ENCODE results near the gene UHMK1.

The UHMK1 gene

GRCh38 chr1:162566870-162567269 is 69.3 kb downstream of the UHMK1 start:
- no peak for TF ChIP-seq ZFX (IDR thresholded peaks at IDR 0.05)
- TF ChIP-seq, protein P1, sequence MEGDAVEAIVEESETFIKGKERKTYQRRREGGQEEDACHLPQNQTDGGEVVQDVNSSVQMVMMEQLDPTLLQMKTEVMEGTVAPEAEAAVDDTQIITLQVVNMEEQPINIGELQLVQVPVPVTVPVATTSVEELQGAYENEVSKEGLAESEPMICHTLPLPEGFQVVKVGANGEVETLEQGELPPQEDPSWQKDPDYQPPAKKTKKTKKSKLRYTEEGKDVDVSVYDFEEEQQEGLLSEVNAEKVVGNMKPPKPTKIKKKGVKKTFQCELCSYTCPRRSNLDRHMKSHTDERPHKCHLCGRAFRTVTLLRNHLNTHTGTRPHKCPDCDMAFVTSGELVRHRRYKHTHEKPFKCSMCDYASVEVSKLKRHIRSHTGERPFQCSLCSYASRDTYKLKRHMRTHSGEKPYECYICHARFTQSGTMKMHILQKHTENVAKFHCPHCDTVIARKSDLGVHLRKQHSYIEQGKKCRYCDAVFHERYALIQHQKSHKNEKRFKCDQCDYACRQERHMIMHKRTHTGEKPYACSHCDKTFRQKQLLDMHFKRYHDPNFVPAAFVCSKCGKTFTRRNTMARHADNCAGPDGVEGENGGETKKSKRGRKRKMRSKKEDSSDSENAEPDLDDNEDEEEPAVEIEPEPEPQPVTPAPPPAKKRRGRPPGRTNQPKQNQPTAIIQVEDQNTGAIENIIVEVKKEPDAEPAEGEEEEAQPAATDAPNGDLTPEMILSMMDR (conservative IDR thresholded peaks at IDR 0.05): no peak; the same call in 1 of the 2 replicates
- peak overlapping the region; percentile 83 for H3K27ac ChIP-seq

- no peak overlapping the region for H3K27ac ChIP-seq
- TF ChIP-seq, protein P1 (conservative IDR thresholded peaks at IDR 0.05): no peak
Measured at GRCh38 chr1:162568802-162569201, 71.2 kb downstream of the UHMK1 start.

- H3K27ac ChIP-seq: peak overlapping the region; percentile 90
- no peak for TF ChIP-seq ZFX (IDR thresholded peaks at IDR 0.05)
- TF ChIP-seq, protein P1 (conservative IDR thresholded peaks at IDR 0.05): no peak
Measured at GRCh38 chr1:162570718-162571117, 73.1 kb downstream of the UHMK1 start.

DNA sequence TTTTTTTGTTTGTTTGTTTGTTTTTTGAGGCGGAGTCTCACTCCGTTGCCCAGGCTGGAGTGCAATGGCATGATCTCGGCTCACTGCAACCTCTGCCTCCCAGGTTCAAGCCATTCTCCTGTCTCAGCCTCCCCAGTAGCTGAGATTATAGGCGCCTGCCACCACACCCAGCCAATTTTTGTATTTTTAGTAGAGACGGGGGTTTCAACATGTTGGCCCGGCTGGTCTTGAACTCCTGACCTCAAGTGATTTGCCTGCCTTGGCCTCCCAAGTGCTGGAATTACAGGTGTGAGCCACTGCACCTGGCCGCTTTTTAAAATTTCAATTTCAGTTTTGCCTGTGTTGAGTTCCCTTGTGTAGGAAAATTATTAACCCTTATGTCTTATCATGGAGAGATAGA is 73.5 kb downstream of the UHMK1 start:
- peak overlapping the region; percentile 90 for H3K27ac ChIP-seq

- no peak overlapping the region for H3K27ac ChIP-seq
- TF ChIP-seq ZFX (IDR thresholded peaks at IDR 0.05): no peak
- TF ChIP-seq, protein P1 (conservative IDR thresholded peaks at IDR 0.05): no peak
Measured at GRCh38 chr1:162571696-162572095, 74.1 kb downstream of the UHMK1 start.

DNA sequence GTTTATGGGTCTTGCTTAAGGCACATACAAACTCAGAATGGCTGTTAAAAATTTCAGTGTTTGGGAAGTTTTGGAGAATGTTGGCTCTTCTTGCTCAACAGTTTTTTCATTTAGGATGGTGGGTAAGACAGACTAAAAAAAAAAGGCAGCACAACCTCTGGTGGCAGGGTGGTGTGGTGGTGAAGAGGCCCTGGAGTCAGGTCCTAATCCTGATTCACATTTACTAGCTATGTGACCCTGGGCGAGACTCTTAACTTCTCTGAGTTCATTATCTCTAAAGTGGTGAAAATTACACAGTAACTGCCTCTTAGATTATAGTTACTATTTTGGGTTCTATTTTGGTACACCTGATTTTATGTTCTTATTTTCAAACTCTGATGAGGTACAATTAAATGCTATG is 75.5 kb downstream of the UHMK1 start:
- no peak for TF ChIP-seq ZFX (IDR thresholded peaks at IDR 0.05)
- TF ChIP-seq, protein P1 (conservative IDR thresholded peaks at IDR 0.05): no peak
- peak overlapping the region; percentile 39; the same call in 1 of the 2 replicates for H3K27ac ChIP-seq

DNA sequence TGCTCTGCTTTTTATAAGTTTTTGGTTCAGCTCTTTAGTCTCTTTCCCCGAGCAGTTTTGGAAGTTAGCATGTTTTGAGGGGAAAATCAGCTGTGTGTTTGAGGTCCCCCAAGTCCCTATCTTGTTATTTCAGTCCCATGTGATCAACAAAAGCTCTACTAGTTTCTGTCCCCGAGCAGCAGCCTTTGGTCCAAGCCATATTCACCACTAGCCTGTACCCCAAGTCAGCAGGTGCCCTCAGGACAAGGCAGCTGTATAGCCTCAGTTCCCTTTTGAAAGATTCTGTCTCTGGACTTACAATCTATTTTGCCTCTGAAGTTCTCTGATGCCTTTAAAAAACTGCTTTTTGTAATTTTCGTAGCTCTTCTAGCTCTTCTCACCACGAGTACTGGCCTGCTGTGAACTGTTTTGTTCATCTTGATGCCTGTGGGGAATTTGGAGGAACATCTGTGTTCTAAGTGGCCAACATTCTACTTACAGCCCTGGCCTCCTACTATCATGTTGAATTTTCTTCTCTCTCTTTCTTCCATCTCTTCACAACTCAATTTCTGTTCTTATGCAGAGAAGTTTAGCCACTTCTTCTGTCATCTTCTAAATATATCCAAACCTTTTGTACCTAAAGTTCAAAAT is 80.6 kb downstream of the UHMK1 start:
- H3K27ac ChIP-seq: peak overlapping the region; percentile 83
- no peak for TF ChIP-seq ZFX (IDR thresholded peaks at IDR 0.05)
- TF ChIP-seq, protein P1 (conservative IDR thresholded peaks at IDR 0.05): no peak

- no peak overlapping the region for H3K27ac ChIP-seq
- TF ChIP-seq, protein P1 (conservative IDR thresholded peaks at IDR 0.05): peak; percentile 5; the same call in 1 of the 2 replicates
- no peak for TF ChIP-seq ZFX (IDR thresholded peaks at IDR 0.05)
Measured at GRCh38 chr1:162578936-162579335, 81.3 kb downstream of the UHMK1 start.

Measured in C4-2B (cell line).